Measurements from ENCODE around the gene TSPAN32. TPM values are rescaled to one million over a fixed set of nuclear protein-coding genes. Genes with fewer than 3 reads are reported as not detected.
A peak's percentile ranks its signal among the peaks of the same experiment; 100 is the strongest.

TSPAN32 gene
- polyA plus RNA-seq, 3 donors from 2014 or later, result 132 to 223 (median 200) TPM

- H3K27ac Mint-ChIP-seq, result peak within 1 kb of the TSS in 5 of 6 donors; percentile 60 to 90 (median 79)
- peaks cover 0 to 5% (median 4%) of the 10 kb centered on the region in 3 donors for H3K36me3 Mint-ChIP-seq
- DNase-seq, result peak; percentile 48 to 72 (median 67)
- H3K4me1 Mint-ChIP-seq, result peaks cover 34 to 37% of the 10 kb centered on the region in 2 donors
- no peaks in the 10 kb centered on the region for H3K9me3 Mint-ChIP-seq
- H3K27me3 Mint-ChIP-seq (ENCODE audit: low read depth in 3 of 3), result peaks cover 6 to 25% (median 9%) of the 10 kb centered on the region in 3 donors
- peak within 1 kb of the TSS; percentile 83 to 86 (median 85) for H3K4me3 Mint-ChIP-seq
Measured at GRCh38 chr11:2270322-2271076, 31.3 kb upstream of the TSPAN32 start, which contains the start of gene ASCL2. Gene ASCL2, minus strand, starts transcription at chr11:2270588. Its CDS starts 256 bp downstream, at chr11:2270332.

GRCh38 chr11:2271077-2271326 is 30.8 kb upstream of the TSPAN32 start:
- DNase-seq, result peak; percentile 79 to 90 (median 89)

GRCh38 chr11:2271327-2272227 is 30.2 kb upstream of the TSPAN32 start:
- Mint-ChIP-seq H3K27me3 (ENCODE audit: low read depth in 3 of 3) (peaks cover under 1 to 15% (median 9%) of the 10 kb centered on the region in 3 donors), H3K27ac (peak overlapping the region in 1 of 6 donors; percentile 53), H3K36me3 (peaks cover 0 to 4% (median 1%) of the 10 kb centered on the region in 3 donors), H3K9me3 (no peaks in the 10 kb centered on the region), H3K4me1 (peaks cover 23 to 26% of the 10 kb centered on the region in 2 donors), H3K4me3 (peak overlapping the region in 4 of 5 donors; percentile 57 to 83 (median 65))
- DNase-seq, result no peak

More at GRCh38 chr11:2271077-2271326, 30.8 kb upstream of the TSPAN32 start:
- Mint-ChIP-seq H3K9me3 (no peaks in the 10 kb centered on the region), H3K36me3 (peaks cover 0 to 5% (median 4%) of the 10 kb centered on the region in 3 donors), H3K4me3 (peak overlapping the region; percentile 13 to 83 (median 63)), H3K27me3 (ENCODE audit: low read depth in 3 of 3) (peaks cover 6 to 20% (median 9%) of the 10 kb centered on the region in 3 donors), H3K27ac (peak overlapping the region in 1 of 6 donors; percentile 74), H3K4me1 (peaks cover 29 to 32% of the 10 kb centered on the region in 2 donors)

GRCh38 chr11:2272228-2272945 is 29.4 kb upstream of the TSPAN32 start:
- Mint-ChIP-seq H3K27me3 (ENCODE audit: low read depth in 3 of 3) (peaks cover 0 to 15% (median 9%) of the 10 kb centered on the region in 3 donors), H3K27ac (no peak overlapping the region), H3K36me3 (peaks cover 0 to 4% (median 0%) of the 10 kb centered on the region in 3 donors), H3K4me1 (peaks cover 18 to 23% of the 10 kb centered on the region in 2 donors), H3K4me3 (peak overlapping the region in 4 of 5 donors; percentile 36 to 65 (median 52)), H3K9me3 (no peaks in the 10 kb centered on the region)
- no peak for DNase-seq

GRCh38 chr11:2272946-2273280 is 28.9 kb upstream of the TSPAN32 start:
- Mint-ChIP-seq H3K27me3 (ENCODE audit: low read depth in 3 of 3) (peaks cover 2 to 13% (median 9%) of the 10 kb centered on the region in 3 donors), H3K4me3 (peak overlapping the region in 2 of 5 donors; percentile 32 to 52), H3K27ac (no peak overlapping the region), H3K9me3 (no peaks in the 10 kb centered on the region), H3K4me1 (peaks cover 13 to 22% of the 10 kb centered on the region in 2 donors), H3K36me3 (peaks cover 0 to 4% (median under 1%) of the 10 kb centered on the region in 3 donors)
- DNase-seq, result no peak

- H3K4me3 Mint-ChIP-seq, result no peak overlapping the region
- peaks cover 4 to 9% (median 6%) of the 10 kb centered on the region in 3 donors for H3K27me3 Mint-ChIP-seq (ENCODE audit: low read depth in 3 of 3)
- H3K27ac Mint-ChIP-seq, result no peak overlapping the region
Measured at GRCh38 chr11:2273311-2273710, 28.5 kb upstream of the TSPAN32 start.

GRCh38 chr11:2273771-2274170 is 28.0 kb upstream of the TSPAN32 start:
- H3K9me3 Mint-ChIP-seq, result no peaks in the 10 kb centered on the region
- H3K36me3 Mint-ChIP-seq, result peaks cover 0 to 3% (median under 1%) of the 10 kb centered on the region in 3 donors
- peaks cover 3 to 6% (median 4%) of the 10 kb centered on the region in 3 donors for H3K27me3 Mint-ChIP-seq (ENCODE audit: low read depth in 3 of 3)
- H3K4me1 Mint-ChIP-seq, result peaks cover 4 to 13% of the 10 kb centered on the region in 2 donors
- no peak overlapping the region for H3K27ac Mint-ChIP-seq
- no peak overlapping the region for H3K4me3 Mint-ChIP-seq
- no peak for DNase-seq

More at GRCh38 chr11:2273311-2273710, 28.5 kb upstream of the TSPAN32 start:
- Mint-ChIP-seq H3K36me3 (peaks cover 0 to 4% (median 3%) of the 10 kb centered on the region in 3 donors), H3K9me3 (no peaks in the 10 kb centered on the region), H3K4me1 (peaks cover 9 to 18% of the 10 kb centered on the region in 2 donors)
- DNase-seq, result no peak

- DNase-seq, result no peak
- Mint-ChIP-seq H3K4me1 (peaks cover 1 to 12% of the 10 kb centered on the region in 2 donors), H3K27ac (no peak overlapping the region), H3K9me3 (peaks cover 6 to 12% (median 10%) of the 10 kb centered on the region in 6 donors), H3K27me3 (ENCODE audit: low read depth in 3 of 3) (peaks cover 0 to 4% (median 0%) of the 10 kb centered on the region in 3 donors), H3K4me3 (no peak overlapping the region), H3K36me3 (peaks cover 0 to 12% (median 9%) of the 10 kb centered on the region in 3 donors)
Measured at GRCh38 chr11:2275334-2276279, 26.2 kb upstream of the TSPAN32 start.

- Mint-ChIP-seq H3K9me3 (peaks cover 6 to 12% (median 10%) of the 10 kb centered on the region in 6 donors), H3K4me3 (no peak overlapping the region), H3K27ac (no peak overlapping the region), H3K27me3 (ENCODE audit: low read depth in 3 of 3) (peaks cover 0 to 4% (median 0%) of the 10 kb centered on the region in 3 donors), H3K4me1 (peaks cover 0 to 12% of the 10 kb centered on the region in 2 donors), H3K36me3 (peaks cover 0 to 12% (median 9%) of the 10 kb centered on the region in 3 donors)
- no peak for DNase-seq
Measured at GRCh38 chr11:2276280-2277007, 25.4 kb upstream of the TSPAN32 start.

GRCh38 chr11:2277008-2277346 is 24.8 kb upstream of the TSPAN32 start:
- H3K4me1 Mint-ChIP-seq, result peaks cover 0 to 12% of the 10 kb centered on the region in 2 donors
- H3K27me3 Mint-ChIP-seq (ENCODE audit: low read depth in 3 of 3), result peaks cover 0 to 4% (median 0%) of the 10 kb centered on the region in 3 donors
- DNase-seq, result no peak
- H3K9me3 Mint-ChIP-seq, result peaks cover 9 to 12% (median 10%) of the 10 kb centered on the region in 6 donors
- peak overlapping the region in 1 of 6 donors; percentile 6 for H3K27ac Mint-ChIP-seq
- H3K36me3 Mint-ChIP-seq, result peaks cover under 1 to 12% (median 9%) of the 10 kb centered on the region in 3 donors
- H3K4me3 Mint-ChIP-seq, result no peak overlapping the region

GRCh38 chr11:2277933-2278523 is 23.8 kb upstream of the TSPAN32 start:
- H3K4me1 Mint-ChIP-seq, result peaks cover 0 to 12% of the 10 kb centered on the region in 2 donors
- no peak for DNase-seq
- H3K27ac Mint-ChIP-seq, result peak overlapping the region in 1 of 6 donors; percentile 38
- no peak overlapping the region for H3K4me3 Mint-ChIP-seq
- H3K27me3 Mint-ChIP-seq (ENCODE audit: low read depth in 3 of 3), result peaks cover 0 to 4% (median 0%) of the 10 kb centered on the region in 3 donors
- H3K9me3 Mint-ChIP-seq, result peaks cover 10 to 19% (median 11%) of the 10 kb centered on the region in 6 donors
- peaks cover 5 to 12% (median 9%) of the 10 kb centered on the region in 3 donors for H3K36me3 Mint-ChIP-seq
